ENCODE measurements around the gene CNTN4. TPM values are rescaled to one million over a fixed set of nuclear protein-coding genes. Genes with fewer than 3 reads are reported as not detected.

CNTN4 gene
- total RNA-seq, 1 experiment from 2014 or later, result not detected

GRCh38 chr3:2770451-2770850, 671.8 kb downstream of the CNTN4 start:
- Mint-ChIP-seq H3K27me3 (ENCODE audit: low read depth) (peaks cover 10% of the 10 kb centered on the region), H3K9me3 (peaks cover 89% of the 10 kb centered on the region), H3K36me3 (peaks cover 83% of the 10 kb centered on the region), H3K27ac (no peak overlapping the region), H3K4me3 (no peak overlapping the region), H3K4me1 (no peaks in the 10 kb centered on the region)
- TF ChIP-seq ZBTB21 (CRISPR knock-in tag; IDR thresholded peaks at IDR 0.05; ENCODE audit: borderline replicate concordance) (no peak), FOXJ3 (CRISPR knock-in tag; IDR thresholded peaks at IDR 0.05; ENCODE audit: borderline replicate concordance) (no peak), ZNF396 (CRISPR knock-in tag; IDR thresholded peaks at IDR 0.05; ENCODE audit: borderline replicate concordance) (no peak), NR3C1 (CRISPR knock-in tag; conservative IDR thresholded peaks at IDR 0.05; ENCODE audit: low read depth) (no peak), MLX (CRISPR knock-in tag; IDR thresholded peaks at IDR 0.05) (no peak), JAZF1 (CRISPR knock-in tag; IDR thresholded peaks at IDR 0.05) (no peak), NFATC4 (CRISPR knock-in tag; IDR thresholded peaks at IDR 0.05) (no peak), FOXP1 (CRISPR knock-in tag; IDR thresholded peaks at IDR 0.05; ENCODE audit: borderline replicate concordance) (no peak)
- no peak for ATAC-seq
- no peak for DNase-seq (ENCODE audit: low spot score)
- ChIA-PET CTCF (no interaction called here), POLR2A (no interaction called here)

- no peak for ATAC-seq
- Mint-ChIP-seq H3K27ac (no peak overlapping the region), H3K36me3 (peaks cover 84% of the 10 kb centered on the region), H3K9me3 (peaks cover 93% of the 10 kb centered on the region), H3K27me3 (ENCODE audit: low read depth) (peaks cover 8% of the 10 kb centered on the region), H3K4me1 (no peaks in the 10 kb centered on the region), H3K4me3 (no peak overlapping the region)
- TF ChIP-seq FOXP1 (CRISPR knock-in tag; IDR thresholded peaks at IDR 0.05; ENCODE audit: borderline replicate concordance) (no peak), TCF7 (CRISPR knock-in tag; IDR thresholded peaks at IDR 0.05; ENCODE audit: low read depth) (no peak), GTF2I (CRISPR knock-in tag; conservative IDR thresholded peaks at IDR 0.05) (no peak), CREM (CRISPR knock-in tag; IDR thresholded peaks at IDR 0.05) (no peak), ZSCAN18 (CRISPR knock-in tag; IDR thresholded peaks at IDR 0.05) (no peak), ZNF138 (CRISPR knock-in tag; conservative IDR thresholded peaks at IDR 0.05) (no peak), PRDM15 (CRISPR knock-in tag; IDR thresholded peaks at IDR 0.05) (no peak), ZNF263 (CRISPR knock-in tag; IDR thresholded peaks at IDR 0.05; ENCODE audit: low read depth) (no peak), MXD4 (CRISPR knock-in tag; IDR thresholded peaks at IDR 0.05; ENCODE audit: borderline replicate concordance) (no peak), ETV6 (CRISPR knock-in tag; IDR thresholded peaks at IDR 0.05) (no peak), ZNF219 (CRISPR knock-in tag; IDR thresholded peaks at IDR 0.05; ENCODE audit: borderline replicate concordance) (no peak)
- POLR2A ChIA-PET, result no interaction called here
- CTCF ChIA-PET, result no interaction called here
- DNase-seq (ENCODE audit: low spot score), result no peak
Observed at GRCh38 chr3:2771193-2771592, 672.5 kb downstream of the CNTN4 start.

- peaks cover 84% of the 10 kb centered on the region for H3K36me3 Mint-ChIP-seq
- ChIA-PET CTCF (no interaction called here), POLR2A (no interaction called here)
- DNase-seq (ENCODE audit: low spot score) (no peak), ATAC-seq (no peak)
- no peak overlapping the region for H3K27ac Mint-ChIP-seq
- peaks cover 6% of the 10 kb centered on the region; the same call in 1 of the 2 replicates for H3K27me3 Mint-ChIP-seq (ENCODE audit: low read depth)
- no peak overlapping the region for H3K4me3 Mint-ChIP-seq
- no peaks in the 10 kb centered on the region for H3K4me1 Mint-ChIP-seq
- no peak for TF ChIP-seq NFYB (CRISPR knock-in tag; conservative IDR thresholded peaks at IDR 0.05; ENCODE audit: low read depth)
- no peak for TF ChIP-seq ZNF121 (CRISPR knock-in tag; IDR thresholded peaks at IDR 0.05)
- no peak for TF ChIP-seq ZMAT4 (CRISPR knock-in tag; IDR thresholded peaks at IDR 0.05)
- no peak for TF ChIP-seq ZNF219 (CRISPR knock-in tag; IDR thresholded peaks at IDR 0.05; ENCODE audit: borderline replicate concordance)
- H3K9me3 Mint-ChIP-seq, result peaks cover 93% of the 10 kb centered on the region
Observed at GRCh38 chr3:2771741-2772140, 673.1 kb downstream of the CNTN4 start.
